ENCODE measurements around the gene FXYD7. TPM values are rescaled to one million over a fixed set of nuclear protein-coding genes. Genes with fewer than 3 reads are reported as not detected.
"Not testable (repeated sequence)": the region's sequence is repeated elsewhere in the genome, so short reads cannot be mapped to it uniquely, and the experiment has no call there.

FXYD7 gene
- total RNA-seq, 2 experiments from 2014 or later = 4.1 to 5.2 TPM

DNA sequence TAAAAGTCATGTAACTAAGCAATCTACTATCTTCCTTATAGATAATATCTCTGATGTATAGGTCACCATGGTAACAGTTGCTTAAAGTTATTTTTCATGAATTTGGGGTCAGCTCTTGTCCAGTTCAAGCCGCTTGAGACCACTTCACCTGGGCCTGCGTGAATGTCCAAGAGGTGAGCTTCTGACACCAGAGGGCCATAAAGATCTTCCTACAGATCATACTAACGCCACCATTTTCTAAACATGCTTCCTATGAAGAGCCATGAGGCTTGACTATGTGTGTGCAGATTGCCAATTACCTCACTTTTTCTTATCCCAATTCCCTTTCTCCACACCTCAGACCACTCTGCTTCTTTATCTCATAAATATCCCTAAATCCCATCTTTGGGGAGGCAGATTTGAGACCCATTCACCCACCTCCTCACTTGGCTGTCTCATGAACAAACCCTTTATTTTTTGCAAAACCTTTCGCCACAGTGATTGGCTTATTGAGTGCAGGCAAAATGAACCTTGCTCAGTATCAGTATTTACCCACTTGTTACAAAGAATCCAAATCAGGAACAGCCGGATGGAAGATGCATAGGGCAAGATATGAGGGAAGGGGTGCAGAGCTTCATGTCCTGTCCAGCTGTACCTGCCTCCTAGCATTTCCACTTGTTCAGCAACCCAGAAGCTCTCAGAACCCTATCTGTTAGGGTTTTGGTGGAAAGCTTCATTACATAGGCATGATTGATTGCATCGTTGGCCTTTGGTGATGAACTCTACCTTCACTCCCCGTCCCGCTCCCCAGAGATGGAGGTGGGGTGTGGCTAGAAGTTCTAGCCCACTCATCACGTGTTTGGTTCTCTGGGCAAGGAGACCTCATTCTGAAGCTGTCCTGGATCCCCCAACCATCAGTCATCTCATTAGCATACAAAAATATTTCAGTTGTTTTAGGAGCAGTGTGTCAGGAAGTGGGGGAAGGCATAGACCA is 51.2 kb downstream of the FXYD7 start:
- Mint-ChIP-seq H3K27me3 (ENCODE audit: low read depth) (peaks cover 1% of the 10 kb centered on the region), H3K27ac (no peak overlapping the region), H3K9me3 (ENCODE audit: insufficient read depth) (no peaks in the 10 kb centered on the region), H3K36me3 (ENCODE audit: low read depth) (peaks cover 4% of the 10 kb centered on the region), H3K4me1 (ENCODE audit: low read depth) (peaks cover 9% of the 10 kb centered on the region), H3K4me3 (no peak overlapping the region)
- ATAC-seq (no peak), DNase-seq (peak; percentile 17)
- ChIA-PET POLR2A (interaction anchor here (0.7 to 1.0 kb wide), 2 partner anchors 12 to 28 kb away, joined by 3 read pairs; no protein-coding TSS in a partner anchor), CTCF (interaction anchor here (0.9 to 1.5 kb wide), 4 partner anchors 11 to 151 kb away, joined by 3 to 4 read pairs (median 3); no protein-coding TSS in a partner anchor)

- Mint-ChIP-seq H3K4me1 (ENCODE audit: low read depth) (peaks cover 16% of the 10 kb centered on the region), H3K27me3 (ENCODE audit: low read depth) (peaks cover 1% of the 10 kb centered on the region)
- CTCF ChIA-PET = no interaction called here
These were observed 52.8 kb downstream of the FXYD7 start for GRCh38 chr19:35195830-35196229.

GRCh38 chr19:35196861-35197260 is 53.8 kb downstream of the FXYD7 start:
- POLR2A ChIA-PET; H3K9me3 Mint-ChIP-seq (ENCODE audit: insufficient read depth); ATAC-seq; CTCF ChIA-PET; H3K27me3 Mint-ChIP-seq (ENCODE audit: low read depth); H3K27ac Mint-ChIP-seq; H3K36me3 Mint-ChIP-seq (ENCODE audit: low read depth); H3K4me3 Mint-ChIP-seq: not testable (repeated sequence)
- peak; percentile 4 for DNase-seq
- H3K4me1 Mint-ChIP-seq (ENCODE audit: low read depth) = peaks cover 23% of the 10 kb centered on the region

More at GRCh38 chr19:35195830-35196229, 52.8 kb downstream of the FXYD7 start:
- ATAC-seq (no peak), DNase-seq (peak; percentile 4)
- POLR2A ChIA-PET = no interaction called here
- H3K36me3 Mint-ChIP-seq (ENCODE audit: low read depth) = peaks cover 4% of the 10 kb centered on the region
- no peak overlapping the region for H3K4me3 Mint-ChIP-seq
- no peaks in the 10 kb centered on the region for H3K9me3 Mint-ChIP-seq (ENCODE audit: insufficient read depth)
- H3K27ac Mint-ChIP-seq = no peak overlapping the region

- H3K36me3 Mint-ChIP-seq (ENCODE audit: low read depth) = peaks cover 4% of the 10 kb centered on the region
- POLR2A ChIA-PET = interaction anchor here (0.6 to 0.8 kb wide), 2 partner anchors 38 to 46 kb away, joined by 3 read pairs; no protein-coding TSS in a partner anchor
- DNase-seq = peak; percentile 15
- peaks cover 39% of the 10 kb centered on the region for H3K4me1 Mint-ChIP-seq (ENCODE audit: low read depth)
- no peaks in the 10 kb centered on the region for H3K9me3 Mint-ChIP-seq (ENCODE audit: insufficient read depth)
- ATAC-seq = no peak
- no peak overlapping the region for H3K27ac Mint-ChIP-seq
- CTCF ChIA-PET = interaction anchor here (0.9 to 3.1 kb wide), 4 partner anchors 9 to 155 kb away, joined by 3 to 9 read pairs (median 5); partner anchors contain the start of gene FXYD5
- H3K27me3 Mint-ChIP-seq (ENCODE audit: low read depth) = no peaks in the 10 kb centered on the region
- H3K4me3 Mint-ChIP-seq = no peak overlapping the region
These were observed 56.4 kb downstream of the FXYD7 start for GRCh38 chr19:35199481-35199880.

- Mint-ChIP-seq H3K4me3 (no peak overlapping the region), H3K36me3 (ENCODE audit: low read depth) (peaks cover 7% of the 10 kb centered on the region)
- CTCF ChIA-PET = interaction anchor here (0.6 to 2.2 kb wide), 9 partner anchors 10 to 954 kb away, joined by 3 to 9 read pairs (median 4); no protein-coding TSS in a partner anchor
These were observed 60.0 kb downstream of the FXYD7 start for GRCh38 chr19:35202722-35203688.

More at GRCh38 chr19:35202722-35203688, 60.0 kb downstream of the FXYD7 start:
- H3K27ac Mint-ChIP-seq = peak overlapping the region; percentile 76
- no peaks in the 10 kb centered on the region for H3K9me3 Mint-ChIP-seq (ENCODE audit: insufficient read depth)
- ATAC-seq (no peak), DNase-seq (peak; percentile 15)
- H3K4me1 Mint-ChIP-seq (ENCODE audit: low read depth) = peaks cover 74% of the 10 kb centered on the region
- H3K27me3 Mint-ChIP-seq (ENCODE audit: low read depth) = no peaks in the 10 kb centered on the region
- POLR2A ChIA-PET = interaction anchor here (0.9 to 1.5 kb wide), 3 partner anchors 9 to 42 kb away, joined by 3 read pairs; no protein-coding TSS in a partner anchor

Other genes with a start within 250 kb of the FXYD7 start
- gene ZNF30, start 216.4 kb upstream of the FXYD7 start, total RNA-seq = 1 to 10 TPM; 4.1 TPM
- 10 to 100 TPM; 13.7 to 14.2 TPM for gene ZNF792, start 179.0 kb upstream of the FXYD7 start, total RNA-seq
- gene GRAMD1A, start 142.9 kb upstream of the FXYD7 start, total RNA-seq = 10 to 100 TPM; 76.2 to 81.8 TPM
- under 1 TPM; 0.37 to 0.57 TPM for gene SCN1B, start 112.8 kb upstream of the FXYD7 start, total RNA-seq
- not detected for gene HPN, start 101.5 kb upstream of the FXYD7 start, total RNA-seq
- gene FXYD3, start 27.4 kb upstream of the FXYD7 start, total RNA-seq = not detected
- under 1 TPM; 0.13 TPM for gene LGI4, start 8.2 kb upstream of the FXYD7 start, total RNA-seq
- gene FXYD1, start 4.4 kb upstream of the FXYD7 start, total RNA-seq = 1 to 10 TPM; 1.3 to 1.4 TPM
- 100 to 1,000 TPM; 338 to 384 TPM for gene FXYD5, start 11.5 kb downstream of the FXYD7 start, total RNA-seq
- gene FAM187B, start 85.5 kb downstream of the FXYD7 start, total RNA-seq = not detected
- gene LSR, start 105.7 kb downstream of the FXYD7 start, total RNA-seq = 10 to 100 TPM; 25.5 to 25.9 TPM
- 100 to 1,000 TPM; 125 to 138 TPM for gene USF2, start 125.7 kb downstream of the FXYD7 start, total RNA-seq
- under 1 TPM; 0.50 to 0.63 TPM for gene HAMP, start 139.3 kb downstream of the FXYD7 start, total RNA-seq
- gene MAG, start 148.9 kb downstream of the FXYD7 start, total RNA-seq = under 1 TPM in 1 of 2 experiments, not detected in 1; 0.26 TPM
- under 1 TPM; 0.52 to 0.63 TPM for gene CD22, start 185.9 kb downstream of the FXYD7 start, total RNA-seq
- gene FFAR1, start 204.6 kb downstream of the FXYD7 start, total RNA-seq = not detected
- gene FFAR3, start 215.2 kb downstream of the FXYD7 start, total RNA-seq = not detected
- gene GPR42, start 227.8 kb downstream of the FXYD7 start, total RNA-seq = not detected

All from activated CD8-positive, alpha-beta T cell treated with anti-CD3 and anti-CD28 coated beads, Interleukin-2, amount 10 ng/mL, durations not matched to agents 7 days and 5 days (primary cell).